ENCODE results near the gene SPEN. TPM values are rescaled to one million over a fixed set of nuclear protein-coding genes. Genes with fewer than 3 reads are reported as not detected.

The SPEN gene
- total and polyA plus RNA-seq, 11 donors, result 11.0 to 41.5 (median 21.8) TPM

DNA sequence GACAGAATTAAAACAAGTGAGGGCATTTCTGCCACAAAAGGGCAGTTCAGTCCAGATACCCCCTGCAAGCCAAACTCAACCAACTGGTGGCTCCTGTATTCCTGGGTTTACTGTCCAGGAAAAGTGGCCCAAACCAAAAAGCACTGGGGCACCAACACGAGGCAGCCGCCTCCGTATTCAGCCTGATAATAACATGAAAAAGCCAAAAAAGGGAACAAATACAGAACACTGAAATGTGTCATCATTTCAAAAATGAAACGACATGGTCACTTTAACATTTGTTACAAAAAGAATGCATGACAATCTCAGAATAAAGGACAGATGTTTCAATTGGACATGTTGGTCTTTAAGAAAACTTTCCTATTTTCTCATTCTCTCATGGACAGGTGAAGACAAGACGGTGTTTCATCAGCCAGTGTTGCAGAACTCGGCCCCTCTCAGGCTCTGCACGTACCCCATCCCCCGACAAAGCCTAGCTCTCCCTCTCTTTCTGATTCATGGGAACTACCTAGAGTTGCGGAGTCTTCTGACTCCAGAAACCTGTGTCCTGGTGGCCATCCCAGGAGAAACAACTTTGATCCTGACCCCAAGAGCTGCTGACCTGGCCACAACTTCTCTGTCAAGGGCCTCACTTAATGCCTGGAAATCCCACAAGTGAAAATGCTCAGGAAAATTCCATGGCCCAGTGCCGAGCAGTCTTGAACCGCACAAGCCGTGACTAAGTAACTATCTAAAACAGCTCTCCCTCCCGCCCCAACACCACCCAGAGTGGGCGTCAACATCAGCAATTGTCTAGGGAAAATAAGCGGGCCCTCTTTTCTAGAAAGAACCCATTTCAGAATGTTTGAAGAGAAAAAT lies 101.3 kb downstream of the SPEN start:
- DNase-seq (peak; percentile 72 to 85 (median 80)), ATAC-seq (peak; percentile 40 to 72 (median 64))
- Histone ChIP-seq H3K9me3 (no peaks in the 10 kb centered on the region), H3K27ac (peak overlapping the region; percentile 49 to 96 (median 88)), H3K27me3 (no peaks in the 10 kb centered on the region), H3K4me1 (peaks cover 0 to 62% (median 55%) of the 10 kb centered on the region in 12 donors), H3K4me3 (peak overlapping the region in 9 of 12 donors; percentile 10 to 50 (median 37)), H3K36me3 (peaks cover 0 to 46% (median 43%) of the 10 kb centered on the region in 9 donors)
- TF ChIP-seq, protein P1, sequence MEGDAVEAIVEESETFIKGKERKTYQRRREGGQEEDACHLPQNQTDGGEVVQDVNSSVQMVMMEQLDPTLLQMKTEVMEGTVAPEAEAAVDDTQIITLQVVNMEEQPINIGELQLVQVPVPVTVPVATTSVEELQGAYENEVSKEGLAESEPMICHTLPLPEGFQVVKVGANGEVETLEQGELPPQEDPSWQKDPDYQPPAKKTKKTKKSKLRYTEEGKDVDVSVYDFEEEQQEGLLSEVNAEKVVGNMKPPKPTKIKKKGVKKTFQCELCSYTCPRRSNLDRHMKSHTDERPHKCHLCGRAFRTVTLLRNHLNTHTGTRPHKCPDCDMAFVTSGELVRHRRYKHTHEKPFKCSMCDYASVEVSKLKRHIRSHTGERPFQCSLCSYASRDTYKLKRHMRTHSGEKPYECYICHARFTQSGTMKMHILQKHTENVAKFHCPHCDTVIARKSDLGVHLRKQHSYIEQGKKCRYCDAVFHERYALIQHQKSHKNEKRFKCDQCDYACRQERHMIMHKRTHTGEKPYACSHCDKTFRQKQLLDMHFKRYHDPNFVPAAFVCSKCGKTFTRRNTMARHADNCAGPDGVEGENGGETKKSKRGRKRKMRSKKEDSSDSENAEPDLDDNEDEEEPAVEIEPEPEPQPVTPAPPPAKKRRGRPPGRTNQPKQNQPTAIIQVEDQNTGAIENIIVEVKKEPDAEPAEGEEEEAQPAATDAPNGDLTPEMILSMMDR (IDR thresholded peaks at IDR 0.05), result no peak
- no peak for TF ChIP-seq POLR2A (IDR thresholded peaks at IDR 0.05)
- WGBS, 4 donors, result 52 to 59% (median 58%) methylated on average over 15 of the region's 15 CpGs
- intact Hi-C loops (cut with DNase I), result no loop called here

DNA sequence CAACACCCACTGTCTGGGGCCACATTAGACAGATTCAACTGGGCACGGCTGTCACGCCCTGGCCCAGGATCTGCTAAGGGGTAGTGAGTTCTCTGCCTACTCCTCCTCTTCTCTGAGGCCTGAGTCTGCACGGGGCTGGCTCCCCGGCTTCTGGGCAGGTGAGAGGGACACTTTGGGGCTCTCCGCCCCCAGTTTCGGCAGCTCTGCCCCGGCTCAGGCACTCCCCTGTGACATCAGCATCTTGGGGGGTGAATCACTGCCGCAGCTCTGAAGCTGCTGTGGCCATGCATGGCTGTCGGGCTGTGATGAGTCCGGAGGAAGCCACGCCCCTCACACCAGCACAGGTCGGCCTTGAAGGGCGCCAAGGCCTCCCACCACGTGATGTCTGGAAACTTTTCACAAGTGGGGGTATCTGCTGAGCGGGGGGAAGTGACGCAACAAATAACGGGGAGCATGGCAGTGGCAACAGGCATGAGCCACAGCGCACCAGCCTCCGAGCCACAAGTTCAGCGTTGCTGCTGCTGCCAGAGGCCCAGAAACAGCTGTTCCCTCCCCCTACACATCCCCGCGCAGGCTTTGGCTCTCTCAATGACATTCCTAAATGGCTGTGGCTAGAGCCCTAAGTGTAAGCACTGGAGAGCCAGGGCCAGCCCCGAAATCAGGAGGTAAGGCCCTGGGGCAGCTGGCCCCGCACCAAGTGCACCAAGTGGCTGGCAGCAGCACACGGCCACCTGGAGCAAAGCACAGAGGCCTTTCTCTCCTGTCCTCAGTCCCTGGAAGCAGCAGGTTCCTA lies 102.1 kb downstream of the SPEN start:
- DNase-seq, result peak; percentile 84 to 94 (median 88)
- H3K9me3 ChIP-seq, result no peaks in the 10 kb centered on the region
- H3K27me3 ChIP-seq, result no peaks in the 10 kb centered on the region
- H3K4me3 ChIP-seq, result peak overlapping the region in 9 of 12 donors; percentile 10 to 50 (median 37)
- H3K4me1 ChIP-seq, result peaks cover 0 to 71% (median 63%) of the 10 kb centered on the region in 12 donors
- intact Hi-C loops (cut with DNase I), result no loop called here
- 12 to 18% (median 15%) methylated on average over 18 to 25 of the region's 25 CpGs for WGBS, 4 donors
- H3K36me3 ChIP-seq, result peaks cover 0 to 38% (median 34%) of the 10 kb centered on the region in 9 donors
- TF ChIP-seq, protein P1 (IDR thresholded peaks at IDR 0.05), result no peak
- no peak for TF ChIP-seq POLR2A (IDR thresholded peaks at IDR 0.05)
- peak overlapping the region; percentile 49 to 96 (median 88) for H3K27ac ChIP-seq
- ATAC-seq, result peak; percentile 70 to 87 (median 84)

DNA sequence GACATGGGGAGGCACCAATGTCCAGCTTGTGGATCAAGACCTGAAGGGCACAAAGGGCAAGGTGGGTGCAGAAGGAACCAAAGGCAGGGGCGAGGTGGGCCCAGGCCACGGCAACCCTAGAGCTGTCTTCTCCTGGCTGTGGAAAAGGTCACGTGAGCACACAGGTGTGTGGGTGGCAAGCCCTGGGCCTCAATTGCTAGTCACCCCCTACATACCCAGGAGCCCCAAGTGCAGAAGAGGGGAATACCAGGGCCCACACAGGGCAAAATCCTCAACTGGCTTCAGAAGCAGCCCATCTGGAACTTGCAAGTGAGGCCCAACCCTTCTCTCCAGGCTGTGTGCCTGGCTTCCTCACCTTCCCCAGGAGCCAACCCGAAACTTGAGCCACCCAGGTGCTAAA lies 102.8 kb downstream of the SPEN start:
- DNase-seq (no peak), ATAC-seq (no peak)
- Histone ChIP-seq H3K36me3 (peaks cover 0 to 31% (median 28%) of the 10 kb centered on the region in 9 donors), H3K4me1 (peaks cover 0 to 74% (median 64%) of the 10 kb centered on the region in 12 donors), H3K9me3 (no peaks in the 10 kb centered on the region), H3K27me3 (no peaks in the 10 kb centered on the region), H3K27ac (peak overlapping the region; percentile 2 to 96 (median 88)), H3K4me3 (peak overlapping the region in 6 of 12 donors; percentile 15 to 50 (median 38))
- 87 to 94% (median 90%) methylated on average over 4 of the region's 4 CpGs for WGBS, 4 donors
- TF ChIP-seq, protein P1 (IDR thresholded peaks at IDR 0.05), result no peak
- no peak for TF ChIP-seq POLR2A (IDR thresholded peaks at IDR 0.05)
- intact Hi-C loops (cut with DNase I), result no loop called here
